HG03196 (cell line): ENCODE results near the gene MEN1.

ENCODE experiments used
- ATAC-seq: cut with Tn5 transposase; IDR thresholded peaks from one replicate; pipeline ENCODE4 v1.9.1; 2021; ENCODE audit not compliant: unreplicated experiment

The MEN1 gene

DNA sequence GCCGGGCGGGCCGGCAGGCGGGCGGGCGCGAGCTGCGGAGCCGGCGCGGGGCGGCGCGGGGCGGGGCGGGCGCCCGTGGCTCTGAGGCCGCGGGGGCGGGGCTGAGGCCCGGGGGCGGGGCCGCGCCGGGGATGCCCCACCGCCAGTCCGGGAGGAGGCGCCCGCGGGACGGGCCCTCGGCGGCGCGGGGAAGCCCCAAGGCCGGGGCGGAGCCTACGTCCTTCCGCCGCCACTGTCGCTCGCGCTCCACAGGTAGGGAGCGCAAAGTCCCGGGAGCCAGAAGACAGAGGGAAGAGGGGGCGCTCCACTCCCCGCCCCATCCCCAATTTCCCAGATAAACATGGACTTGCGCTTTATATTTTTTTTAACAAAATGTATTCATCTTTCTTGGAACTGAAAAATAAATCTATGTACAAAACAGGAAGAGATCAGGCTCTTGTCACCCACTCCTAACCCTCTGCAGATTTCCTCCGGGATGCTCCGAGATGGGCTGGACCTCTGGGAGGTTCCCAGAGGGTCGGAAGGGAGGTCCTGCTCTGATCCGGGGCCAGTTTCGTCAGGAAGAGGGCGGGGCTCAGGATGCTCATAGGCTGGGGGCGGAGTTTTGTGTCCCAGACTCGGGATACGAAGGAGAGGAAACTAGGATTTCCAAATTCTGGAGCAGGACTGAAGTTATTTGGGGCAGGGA lies 7.0 kb downstream of the MEN1 start, which contains the start of gene MAP4K2:
Gene MAP4K2 (minus strand): TSS at position 57 of the 688 bp plus-strand sequence. CDS start 65 bp downstream, outside the sequence.
- peak; percentile 44 for ATAC-seq

DNA sequence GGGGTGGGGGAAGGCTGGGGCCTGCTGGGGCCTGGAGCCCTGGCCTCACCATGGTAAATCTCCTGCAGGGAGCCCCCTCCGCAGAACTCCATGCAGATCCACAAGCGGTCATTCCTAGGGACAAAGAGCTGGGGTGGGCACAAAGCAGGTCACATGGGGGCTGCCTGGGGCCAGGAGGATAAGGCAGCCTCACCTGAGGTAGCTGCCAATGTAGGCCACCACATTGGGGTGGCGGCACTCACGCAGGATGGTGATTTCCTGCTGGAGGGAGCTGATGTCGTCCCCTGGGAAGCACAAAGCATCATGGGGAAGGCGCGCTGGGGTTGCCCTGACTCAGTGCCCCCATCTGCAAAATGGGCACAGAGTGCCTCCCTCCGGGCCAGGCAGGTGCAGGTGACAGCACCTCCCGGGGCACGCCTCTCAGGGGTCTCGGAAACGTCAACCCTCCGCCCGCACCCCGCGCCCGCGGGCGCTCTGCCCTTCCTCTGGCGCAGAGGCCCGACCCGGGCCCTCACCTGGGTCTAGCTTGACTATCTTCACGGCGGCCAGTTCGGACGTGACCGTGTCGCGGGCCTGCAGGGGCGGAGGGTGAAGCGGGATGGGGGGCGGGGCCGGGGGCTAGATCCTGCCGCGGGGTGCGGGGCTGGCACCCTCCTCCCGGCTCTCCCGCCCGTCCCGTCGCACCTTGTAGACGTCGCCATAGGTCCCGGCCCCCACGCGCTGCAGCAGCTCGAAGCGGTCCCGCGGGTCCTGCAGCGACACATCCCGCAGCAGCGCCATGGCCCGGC lies 7.8 kb downstream of the MEN1 start:
- peak; percentile 17 for ATAC-seq

DNA sequence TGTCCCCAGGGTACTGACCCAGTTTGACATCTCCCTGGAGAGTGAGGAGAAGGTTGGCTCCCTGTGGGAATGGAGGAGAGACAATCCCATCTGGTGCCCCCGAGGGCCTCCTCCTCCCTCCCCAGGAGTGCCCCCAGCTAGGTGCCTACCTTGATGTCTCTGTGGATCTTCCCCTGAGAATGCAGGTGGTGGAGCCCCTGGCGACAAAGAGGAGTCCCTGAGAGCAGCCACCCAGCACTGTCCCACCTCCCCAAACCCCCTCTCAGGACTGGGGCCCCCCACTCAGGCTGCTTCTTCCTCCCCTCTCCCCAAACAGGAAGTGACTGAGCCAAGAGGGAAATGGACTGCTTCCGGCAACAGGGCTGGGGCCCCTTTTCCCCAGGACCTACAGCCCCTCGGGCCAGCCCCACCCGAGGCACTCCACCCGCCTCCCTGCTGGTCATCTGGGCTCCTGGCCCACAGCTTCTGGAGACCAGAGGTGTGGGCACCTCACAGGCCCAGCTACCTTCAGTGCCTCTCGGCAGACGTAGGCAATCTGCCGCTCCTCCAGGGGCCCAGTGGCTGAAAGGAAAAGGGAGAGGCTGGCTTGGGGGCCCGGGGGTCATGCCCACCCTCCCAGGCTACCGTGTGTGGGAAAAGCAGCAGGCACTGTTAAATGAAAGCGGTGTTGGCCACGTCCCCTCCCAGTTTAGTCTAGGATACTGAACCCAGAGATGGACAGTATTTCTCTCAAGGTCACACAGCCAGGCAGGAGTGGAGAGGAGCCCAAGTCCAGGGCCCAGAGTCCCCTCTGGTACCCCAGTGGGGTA lies 8.6 kb downstream of the MEN1 start:
- no peak for ATAC-seq

DNA sequence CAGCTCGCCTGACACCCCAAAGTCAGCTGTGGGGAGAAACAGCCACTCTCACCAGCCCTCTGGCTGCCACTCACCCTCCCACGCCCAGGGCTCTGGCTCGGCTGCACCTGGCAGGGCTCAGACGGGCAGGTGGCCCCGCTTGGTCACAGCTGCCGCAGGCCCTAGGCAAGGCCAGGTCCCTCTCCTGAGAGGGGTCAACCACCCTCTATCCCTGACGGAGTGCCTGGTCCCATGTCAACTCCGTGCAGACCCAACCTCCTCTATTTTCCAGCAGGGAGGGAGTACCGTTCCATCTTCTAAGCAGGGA lies 9.2 kb downstream of the MEN1 start:
- no peak for ATAC-seq

DNA sequence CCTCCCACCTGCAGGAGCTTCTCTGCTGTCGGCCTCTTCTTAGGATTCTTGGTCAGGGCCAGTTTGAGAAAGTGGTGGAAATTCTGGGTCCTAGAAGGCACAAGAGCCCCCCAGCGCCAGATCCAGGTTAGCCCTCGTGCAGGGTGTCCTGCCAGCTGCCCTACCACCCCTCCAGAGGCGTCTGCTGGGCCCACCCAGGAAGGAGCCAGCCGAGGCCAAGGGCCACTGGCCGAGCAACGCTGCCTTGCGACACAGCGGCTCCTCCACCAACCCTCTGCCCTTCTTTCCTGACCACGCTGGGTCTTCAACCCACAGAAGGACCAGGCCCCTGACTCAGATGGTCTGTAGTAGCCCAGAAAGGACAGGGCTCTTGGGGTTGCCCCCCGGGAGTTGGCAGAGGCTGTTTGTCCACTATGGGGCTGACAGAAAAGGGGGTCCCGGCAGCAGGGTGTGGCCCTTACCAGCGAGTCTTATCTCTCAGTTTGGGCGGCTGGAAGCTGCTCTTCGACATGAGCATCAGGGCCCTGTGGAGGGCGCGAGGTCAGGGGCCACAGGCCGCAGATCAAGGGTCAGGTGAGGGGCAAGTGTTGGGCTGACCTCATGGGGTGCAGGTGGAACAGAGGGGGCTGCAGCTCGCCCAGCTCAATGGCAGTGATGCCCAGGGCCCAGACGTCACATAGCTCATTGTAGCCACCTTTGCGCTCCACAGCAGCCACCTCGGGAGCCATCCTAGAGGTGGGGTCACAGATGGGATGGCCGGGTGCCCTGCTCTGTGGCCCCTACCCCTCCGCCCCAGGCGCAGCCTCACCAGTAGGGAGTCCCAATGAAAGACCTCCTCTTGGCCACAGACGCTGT lies 9.8 kb downstream of the MEN1 start:
- ATAC-seq = no peak

DNA sequence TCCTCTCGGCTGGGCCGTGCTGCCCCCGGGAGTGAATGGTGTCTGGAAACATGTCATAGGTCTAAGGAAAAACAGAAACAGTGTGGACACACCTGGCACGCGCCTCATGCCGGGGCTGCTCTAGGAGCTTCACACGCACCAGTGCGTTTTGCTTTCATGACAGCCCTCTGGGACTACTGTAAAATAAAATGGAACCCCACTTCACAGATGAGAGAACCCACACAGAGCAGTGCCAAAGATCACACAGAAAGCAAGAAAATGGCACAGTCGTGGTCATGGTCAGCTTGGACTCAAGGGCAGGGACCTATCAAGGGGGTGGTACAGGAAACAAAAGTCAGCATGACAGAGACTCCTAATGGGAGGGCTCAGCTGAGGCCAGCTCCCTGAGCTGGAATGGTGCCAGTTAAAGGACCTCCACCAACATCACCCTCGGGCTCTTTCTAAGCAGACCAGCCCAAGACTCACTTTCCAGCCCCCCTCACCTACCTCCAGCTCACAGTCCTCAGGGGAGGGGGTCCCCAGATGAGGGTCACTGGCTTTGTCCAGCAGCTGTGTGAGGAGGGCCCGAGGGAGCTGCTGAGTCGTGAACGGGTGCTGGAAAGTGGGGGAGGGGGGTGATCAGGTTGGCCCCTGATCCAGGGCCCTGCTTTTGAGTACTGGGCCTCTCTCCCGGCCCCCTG lies 10.6 kb downstream of the MEN1 start:
- ATAC-seq = no peak

DNA sequence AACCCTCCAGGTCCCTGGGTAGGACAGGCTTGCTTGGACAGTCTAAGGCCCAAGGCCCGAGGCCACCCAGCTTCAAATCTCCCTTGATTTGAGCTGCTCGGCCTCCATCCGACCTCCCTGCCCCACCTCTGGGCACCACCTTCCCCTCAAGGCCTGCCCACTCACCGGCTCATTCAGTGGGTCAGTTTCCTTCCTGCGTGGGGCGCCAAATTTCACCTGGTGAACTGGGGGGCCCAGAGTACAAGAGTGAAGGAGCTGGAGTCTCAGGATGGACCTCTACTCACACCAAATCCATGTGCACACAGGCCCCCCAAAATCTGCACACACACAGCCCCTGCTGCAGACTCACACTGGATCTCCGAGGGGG lies 11.1 kb downstream of the MEN1 start:
- ATAC-seq = no peak

DNA sequence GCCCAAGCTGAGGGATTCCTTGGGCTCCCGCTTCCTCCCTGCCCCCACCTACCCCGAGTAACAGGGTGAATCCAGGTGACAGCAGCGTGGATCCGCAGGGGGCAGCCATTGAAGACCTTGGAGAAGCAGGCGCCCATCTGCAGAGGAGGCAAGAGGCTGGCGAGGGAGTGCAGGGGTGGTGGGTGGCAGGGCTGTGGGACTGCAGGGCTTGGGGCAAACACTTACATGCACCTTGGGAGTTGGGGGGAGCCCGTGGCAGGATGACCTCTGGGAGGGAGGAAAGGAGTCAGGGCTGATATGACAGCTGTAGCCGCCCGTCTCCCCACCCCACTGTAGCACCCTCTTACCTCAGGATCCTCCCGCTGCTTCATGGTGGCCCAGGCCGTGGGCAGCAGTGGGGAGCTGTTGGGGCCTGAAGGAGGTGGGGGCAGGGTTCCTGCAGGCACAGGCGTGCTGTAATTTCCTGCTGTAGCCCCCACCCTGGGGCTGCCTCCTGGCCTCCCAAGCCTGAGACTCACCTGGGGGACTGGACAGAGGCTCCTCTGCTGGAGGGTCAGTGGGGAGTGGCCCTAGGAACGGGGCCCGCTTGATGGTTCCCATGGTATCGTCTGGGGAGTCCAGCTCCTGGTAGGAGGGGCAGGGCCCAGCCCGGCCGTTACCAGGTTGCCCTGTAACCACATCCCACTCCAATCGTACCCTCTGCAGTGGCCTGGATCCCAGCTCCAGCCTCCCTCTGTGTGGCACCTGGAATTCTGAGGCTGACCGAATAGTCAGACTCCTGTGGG lies 13.4 kb downstream of the MEN1 start:
- no peak for ATAC-seq

DNA sequence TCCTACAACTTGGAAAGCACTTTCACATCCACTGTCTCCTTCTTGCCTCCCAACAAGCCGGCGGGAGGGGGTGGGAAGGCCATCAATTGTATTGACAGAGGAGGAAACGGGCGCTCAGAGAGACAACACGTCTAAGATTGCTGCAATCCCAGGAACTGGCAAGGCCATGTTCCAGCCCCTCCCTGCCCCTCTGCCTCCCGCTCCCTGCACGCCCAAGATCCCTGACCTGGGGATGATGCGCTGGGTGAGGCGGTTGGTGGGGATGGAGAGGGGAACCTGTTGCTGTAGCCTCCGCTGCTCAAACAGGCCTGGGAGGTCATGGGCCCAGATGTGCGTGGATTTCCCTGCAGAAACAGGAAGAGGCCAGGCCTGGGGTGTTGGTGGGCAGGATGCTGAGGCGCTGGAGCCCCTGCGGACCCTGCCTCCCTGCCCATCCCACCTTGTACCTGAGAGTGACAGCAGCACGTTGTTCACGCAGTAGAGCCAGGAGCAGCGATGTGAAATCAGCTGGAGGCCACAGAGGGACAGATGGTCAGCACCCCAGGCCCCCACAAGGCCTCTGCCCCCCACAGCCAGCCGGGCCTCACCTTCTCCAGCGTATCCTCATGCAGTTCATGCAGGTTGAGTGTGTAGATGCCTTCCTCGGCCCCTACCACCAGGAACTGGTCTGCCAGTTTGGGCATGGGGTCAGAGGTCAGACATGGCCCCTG lies 14.1 kb downstream of the MEN1 start:
- no peak for ATAC-seq

DNA sequence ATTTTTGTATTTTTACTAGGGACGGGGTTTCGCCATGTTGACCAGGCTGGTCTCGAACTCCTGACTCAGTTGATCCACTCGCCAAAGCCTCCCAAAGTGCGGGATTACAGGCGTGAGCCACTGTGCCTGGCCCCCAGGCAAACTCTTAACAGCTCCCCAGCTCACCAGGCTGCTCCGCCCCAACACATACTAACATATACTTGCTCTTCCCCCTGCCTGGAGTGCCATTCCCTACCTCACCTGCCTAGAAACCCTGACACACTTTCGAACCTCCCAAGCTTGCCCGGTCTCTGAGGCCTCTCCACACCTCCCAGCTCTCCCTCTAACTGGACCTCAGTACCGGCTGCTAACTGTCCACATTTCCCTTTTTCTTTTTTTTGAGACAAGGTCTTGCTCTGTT lies 15.8 kb downstream of the MEN1 start:
- ATAC-seq = no peak

DNA sequence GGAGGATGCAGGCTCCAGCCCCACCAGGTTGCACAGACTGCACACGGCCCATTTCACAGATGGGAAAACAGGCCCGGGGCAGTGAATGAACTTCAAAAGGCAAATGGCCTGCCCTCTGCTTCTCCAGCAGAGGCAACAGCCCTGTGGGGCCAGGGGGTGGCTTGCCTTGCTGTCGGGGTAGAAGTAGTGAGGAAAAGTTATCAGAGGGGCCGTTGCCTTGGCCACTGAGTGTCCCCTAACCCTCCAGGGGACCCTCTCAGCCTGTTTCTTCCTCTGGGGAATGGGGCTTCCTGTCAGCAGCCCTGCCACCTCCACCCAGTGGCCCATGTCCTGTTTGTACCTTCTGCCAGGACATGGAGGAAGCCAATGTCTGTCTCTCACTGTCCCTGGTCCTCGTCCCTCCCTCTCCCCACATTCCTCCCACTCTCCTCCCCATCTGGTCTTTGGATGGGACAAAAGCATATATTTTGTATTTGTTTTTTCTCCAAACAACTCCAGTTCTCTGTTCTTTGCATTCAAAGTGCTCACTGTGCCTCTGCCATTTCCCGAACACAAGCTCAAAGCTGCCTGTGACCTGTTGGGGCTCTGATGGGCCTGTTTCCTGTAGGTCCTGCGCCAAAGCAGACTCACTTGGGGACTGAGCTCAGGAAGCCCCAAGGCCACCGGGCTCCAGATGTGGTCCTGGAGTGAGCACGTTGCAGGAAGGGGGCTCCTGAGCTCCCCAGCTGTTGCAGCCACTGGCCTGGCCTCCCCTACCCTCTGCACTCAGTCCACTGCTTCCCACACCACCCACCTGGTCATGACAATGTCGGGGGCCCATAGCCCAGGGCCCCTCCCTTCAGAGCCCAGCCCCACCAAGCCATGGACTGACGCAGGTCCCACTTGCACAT lies 16.8 kb downstream of the MEN1 start:
- no peak for ATAC-seq

DNA sequence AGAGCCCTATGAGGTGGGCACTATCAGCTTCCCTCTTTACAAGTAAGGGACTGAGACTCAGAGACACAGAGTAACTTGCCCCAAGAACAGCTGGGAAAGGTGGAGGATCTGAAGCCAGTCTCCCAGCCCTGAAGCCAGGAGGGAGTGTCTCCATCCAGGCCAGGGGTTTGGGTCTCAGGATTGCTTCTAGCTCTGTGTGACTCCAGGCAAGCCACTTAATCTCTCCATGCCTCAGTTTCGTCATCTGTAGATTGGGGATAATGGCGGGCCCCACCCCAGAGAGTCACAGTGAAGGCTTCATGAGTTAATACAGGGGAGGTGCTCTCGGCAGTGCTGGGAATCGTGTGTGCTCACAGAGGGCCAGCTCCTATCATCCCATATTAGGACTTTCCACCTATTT lies 17.9 kb downstream of the MEN1 start:
- ATAC-seq = no peak

DNA sequence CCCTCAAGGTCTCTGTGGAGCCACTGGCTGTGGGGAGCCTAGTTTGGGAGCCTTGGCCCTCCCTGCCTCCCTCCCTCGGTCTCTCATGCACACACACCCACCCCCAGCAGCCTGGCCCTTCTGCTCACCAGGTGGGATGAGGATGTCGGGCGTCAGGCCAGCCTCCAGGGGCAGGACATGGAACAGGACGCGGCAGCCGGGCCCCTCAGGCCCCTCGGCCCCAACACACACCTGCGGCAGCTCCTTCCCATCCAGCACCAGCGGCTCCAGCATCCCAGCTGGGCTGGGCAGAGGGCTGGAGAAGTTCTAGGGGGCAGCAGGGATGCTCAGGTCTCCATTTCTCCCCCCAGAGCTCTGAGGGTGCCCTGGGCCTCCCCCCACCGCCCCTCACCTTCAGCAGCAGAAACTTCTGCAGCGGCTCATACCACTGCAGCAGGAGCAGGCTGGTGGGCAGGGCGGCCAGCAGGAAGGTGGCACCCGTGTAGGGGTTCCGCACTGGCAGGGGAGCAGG lies 18.5 kb downstream of the MEN1 start:
- ATAC-seq = no peak

DNA sequence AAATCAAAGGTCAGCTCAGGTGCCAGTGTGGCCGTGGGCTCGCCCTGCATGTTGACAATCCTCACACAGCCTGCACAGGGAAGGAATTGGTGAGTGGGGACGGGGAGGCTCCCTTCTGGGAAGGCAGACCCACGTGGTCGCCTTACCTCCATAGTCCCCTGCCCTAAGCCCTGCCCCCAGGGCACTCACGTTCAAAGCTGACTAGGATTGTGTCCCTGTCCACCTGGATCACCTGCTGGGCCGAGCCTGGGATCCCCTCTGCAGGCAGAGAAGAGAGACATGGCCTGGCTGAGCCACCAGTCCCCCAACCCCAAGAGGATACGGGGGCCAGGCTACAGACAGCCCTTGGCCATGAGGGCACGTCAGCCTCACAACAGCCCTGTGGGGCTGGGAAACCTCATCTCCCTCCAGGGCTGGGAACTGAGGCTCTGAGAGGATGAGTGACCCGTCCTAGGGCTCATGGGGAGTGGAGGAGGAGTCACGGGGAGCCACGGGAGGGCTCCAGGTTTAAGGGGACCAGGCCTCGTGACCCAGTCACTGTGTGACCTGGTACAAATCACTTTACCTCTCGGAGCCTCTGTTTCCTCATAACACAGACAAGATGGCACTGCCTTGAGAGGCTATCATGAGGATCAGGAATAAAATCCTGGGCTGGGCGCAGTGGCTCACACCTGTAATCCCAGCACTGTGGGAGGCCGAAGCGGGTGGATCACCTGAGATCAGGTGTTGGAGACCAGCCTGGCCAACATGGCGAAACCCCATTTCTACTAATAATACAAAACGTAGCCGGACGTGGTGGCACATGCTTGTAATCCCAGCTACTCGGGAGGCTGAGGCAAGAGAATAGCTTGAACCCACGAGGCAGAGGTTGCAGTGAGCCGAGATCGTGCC lies 19.9 kb downstream of the MEN1 start:
- no peak for ATAC-seq

DNA sequence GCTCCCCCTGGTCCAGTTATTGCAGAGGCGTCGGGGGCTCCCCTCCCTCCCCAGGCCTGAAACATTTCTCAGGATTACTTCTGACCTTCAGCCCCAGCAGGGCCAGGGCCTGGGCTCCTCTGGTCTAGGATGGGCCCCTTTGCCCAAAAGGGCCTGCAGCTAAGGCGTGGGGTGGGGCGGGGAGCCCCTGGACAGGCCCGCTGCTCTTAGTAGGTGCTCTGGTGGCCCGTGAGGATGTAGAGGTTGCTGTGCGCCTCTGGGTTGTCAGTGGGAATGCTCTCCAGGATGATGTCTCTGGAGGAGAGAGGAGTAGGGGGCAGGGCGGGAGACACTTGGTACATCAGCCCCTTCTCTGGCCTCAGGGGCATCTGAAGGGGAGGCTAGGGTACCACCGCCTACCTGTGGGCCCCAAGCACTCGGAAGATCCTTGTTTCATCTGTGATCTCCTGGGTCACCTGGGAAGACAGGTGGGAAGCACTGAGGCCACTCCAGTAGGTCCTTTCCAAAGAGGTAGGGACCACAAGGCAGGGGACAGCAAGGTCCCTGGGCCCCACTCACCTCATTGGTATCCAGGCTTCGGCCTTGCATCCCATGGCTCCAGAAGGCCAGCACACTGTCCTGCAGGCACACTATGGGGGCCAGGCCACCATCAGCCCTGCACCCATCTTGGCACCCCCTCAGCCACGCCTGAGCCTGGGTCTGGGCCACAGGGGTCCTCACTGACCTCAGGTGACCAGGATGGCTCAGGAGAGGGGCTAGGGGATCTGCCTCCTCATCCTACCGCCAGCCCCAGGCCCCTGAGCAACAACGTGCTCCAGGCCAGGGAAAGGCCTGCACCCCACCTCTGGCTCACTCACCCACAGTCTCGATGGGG lies 20.8 kb downstream of the MEN1 start:
- no peak for ATAC-seq
